ENCODE results near the gene STX5.

Gene STX5

DNA sequence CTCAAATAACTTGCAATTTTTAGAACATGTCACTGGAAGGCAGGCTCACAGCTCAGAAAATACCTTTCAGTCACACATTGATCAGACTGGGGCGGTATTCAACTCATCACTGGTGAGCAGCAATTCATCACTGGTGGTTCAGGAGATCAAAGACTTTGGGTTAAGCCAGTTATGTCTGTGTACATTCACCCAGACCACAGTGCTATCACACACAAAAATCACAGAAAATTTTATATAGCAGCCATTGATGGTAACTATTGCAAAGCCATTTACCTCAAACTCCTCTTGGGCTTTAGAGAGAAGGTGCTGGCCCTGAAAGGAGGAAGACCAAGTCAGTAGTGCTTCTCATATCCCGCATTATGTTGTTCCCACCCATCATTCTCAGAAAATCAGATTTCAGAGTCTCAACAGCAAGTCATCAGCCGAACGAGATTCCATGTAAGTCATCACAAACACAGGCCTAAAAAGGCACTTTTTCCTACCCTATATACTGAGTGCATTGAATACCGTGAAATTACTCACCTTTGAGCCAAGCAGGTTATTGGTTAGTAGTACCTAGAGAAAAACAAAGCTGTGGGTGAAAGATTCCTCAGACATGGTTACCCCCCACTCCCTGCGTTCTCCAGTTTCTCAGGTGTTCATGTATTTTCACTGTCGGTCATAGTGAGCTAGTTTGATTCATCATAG lies 21.6 kb upstream of the STX5 start:
- H2BK15ac ChIP-seq (ENCODE audit: low read length) = no peak overlapping the region
- no peak overlapping the region for H4K8ac ChIP-seq (ENCODE audit: low read depth, low read length)
- no peak overlapping the region for H3K27ac ChIP-seq (replicated peaks; ENCODE audit: low read length)
- no peak overlapping the region for H2BK5ac ChIP-seq (ENCODE audit: low read length)
- H3K4me2 ChIP-seq (ENCODE audit: insufficient read depth, low read length, poor library complexity, severe bottlenecking) = peak overlapping the region; percentile 45
- no peak overlapping the region for H3K14ac ChIP-seq (ENCODE audit: low read length)
- peaks cover 28 to 49% of the 10 kb centered on the region in 2 donors for H3K36me3 ChIP-seq (replicated peaks in 1 of 2; ENCODE audit: control insufficient read depth in 2 of 2, insufficient read depth in 2 of 2, low read length in 2 of 2)
- H3K79me1 ChIP-seq (ENCODE audit: low read depth, low read length) = no peaks in the 10 kb centered on the region
- no peaks in the 10 kb centered on the region for H3K9me3 ChIP-seq (replicated peaks in 1 of 2; ENCODE audit: control insufficient read depth in 2 of 2, insufficient read depth in 1 of 2, low read depth in 1 of 2, low read length in 2 of 2)
- H3K23ac ChIP-seq (ENCODE audit: low read depth, low read length, poor library complexity) = no peak overlapping the region
- H3K27me3 ChIP-seq (ENCODE audit: control insufficient read depth in 3 of 3, insufficient read depth in 3 of 3, low read depth in 1 of 3, low read length in 3 of 3) = no peaks in the 10 kb centered on the region
- H2BK12ac ChIP-seq (ENCODE audit: low read length) = no peak overlapping the region
- H2BK120ac ChIP-seq (ENCODE audit: low read depth, low read length) = no peak overlapping the region
- no CpG with 5 or more reads among the region's 7 CpGs for WGBS, 2 donors (ENCODE audit: extremely low coverage in 2 of 2, insufficient read length in 2 of 2, insufficient replicate concordance in 1 of 2)
- H3K4me3 ChIP-seq (ENCODE audit: low read length in 2 of 2) = peak overlapping the region; percentile 58 to 76
- no peak overlapping the region for H2AFZ ChIP-seq (ENCODE audit: low read length)
- H2AK5ac ChIP-seq (ENCODE audit: low read depth, low read length) = no peak overlapping the region
- peaks cover 11 to 20% of the 10 kb centered on the region in 2 donors for H3K4me1 ChIP-seq (ENCODE audit: control insufficient read depth in 2 of 2, insufficient read depth in 1 of 2, low read depth in 1 of 2, low read length in 2 of 2)
- no peak overlapping the region for H3K9ac ChIP-seq (ENCODE audit: low read depth, low read length, poor library complexity)
- no peak overlapping the region for H3K4ac ChIP-seq (ENCODE audit: low read length)
- no peak overlapping the region for H4K91ac ChIP-seq (ENCODE audit: low read depth, low read length, poor library complexity)
- no peak for DNase-seq (ENCODE audit: low spot score)
- no peak overlapping the region for H3K18ac ChIP-seq (ENCODE audit: low read length)

DNA sequence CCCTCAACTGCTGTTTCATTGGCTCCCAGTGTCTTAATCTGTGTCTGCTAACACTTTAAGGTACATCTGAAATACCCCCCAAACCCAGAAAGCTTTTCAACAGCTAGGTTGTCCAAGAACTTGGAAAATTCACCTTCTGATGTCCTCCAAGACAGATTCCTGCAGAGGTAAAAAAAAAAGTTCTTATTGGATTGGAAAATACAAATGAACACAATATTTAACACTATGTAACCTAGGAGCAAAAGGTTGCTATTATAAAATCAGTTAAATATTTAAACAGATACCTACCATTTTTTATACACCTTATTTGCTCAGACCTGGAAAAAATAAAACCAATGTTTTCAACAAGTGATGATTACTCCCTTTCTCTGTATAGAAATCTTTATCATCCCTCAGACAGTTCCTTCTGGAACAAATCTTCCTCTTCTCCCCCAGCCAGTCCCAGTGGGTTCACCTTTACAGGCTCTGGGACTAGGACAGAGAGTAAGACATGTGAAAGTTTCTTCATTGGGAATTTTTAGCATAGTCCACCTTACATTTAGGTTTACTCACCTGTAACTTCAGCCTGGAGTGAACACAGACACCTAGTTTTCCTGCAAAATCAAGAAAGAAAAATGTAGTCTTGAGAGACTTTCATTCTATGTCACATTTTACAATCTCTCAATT lies 20.8 kb upstream of the STX5 start:
- Histone ChIP-seq H2BK5ac (ENCODE audit: low read length) (no peak overlapping the region), H3K4ac (ENCODE audit: low read length) (no peak overlapping the region), H3K79me1 (ENCODE audit: low read depth, low read length) (no peaks in the 10 kb centered on the region), H3K36me3 (replicated peaks in 1 of 2; ENCODE audit: control insufficient read depth in 2 of 2, insufficient read depth in 2 of 2, low read length in 2 of 2) (peaks cover 28 to 44% of the 10 kb centered on the region in 2 donors), H2BK120ac (ENCODE audit: low read depth, low read length) (no peak overlapping the region), H3K14ac (ENCODE audit: low read length) (no peak overlapping the region), H3K4me1 (ENCODE audit: control insufficient read depth in 2 of 2, insufficient read depth in 1 of 2, low read depth in 1 of 2, low read length in 2 of 2) (peaks cover 8 to 18% of the 10 kb centered on the region in 2 donors), H2BK12ac (ENCODE audit: low read length) (no peak overlapping the region), H4K8ac (ENCODE audit: low read depth, low read length) (no peak overlapping the region), H3K18ac (ENCODE audit: low read length) (no peak overlapping the region), H3K4me3 (ENCODE audit: low read length in 2 of 2) (peak overlapping the region in 1 of 2 donors; percentile 76), H2AK5ac (ENCODE audit: low read depth, low read length) (no peak overlapping the region), H2AFZ (ENCODE audit: low read length) (no peak overlapping the region), H3K9ac (ENCODE audit: low read depth, low read length, poor library complexity) (no peak overlapping the region), H2BK15ac (ENCODE audit: low read length) (no peak overlapping the region), H4K91ac (ENCODE audit: low read depth, low read length, poor library complexity) (no peak overlapping the region), H3K23ac (ENCODE audit: low read depth, low read length, poor library complexity) (no peak overlapping the region), H3K27me3 (ENCODE audit: control insufficient read depth in 3 of 3, insufficient read depth in 3 of 3, low read depth in 1 of 3, low read length in 3 of 3) (no peaks in the 10 kb centered on the region), H3K27ac (replicated peaks; ENCODE audit: low read length) (no peak overlapping the region), H3K9me3 (replicated peaks in 1 of 2; ENCODE audit: control insufficient read depth in 2 of 2, insufficient read depth in 1 of 2, low read depth in 1 of 2, low read length in 2 of 2) (no peaks in the 10 kb centered on the region), H3K4me2 (ENCODE audit: insufficient read depth, low read length, poor library complexity, severe bottlenecking) (no peak overlapping the region)
- no peak for DNase-seq (ENCODE audit: low spot score)

DNA sequence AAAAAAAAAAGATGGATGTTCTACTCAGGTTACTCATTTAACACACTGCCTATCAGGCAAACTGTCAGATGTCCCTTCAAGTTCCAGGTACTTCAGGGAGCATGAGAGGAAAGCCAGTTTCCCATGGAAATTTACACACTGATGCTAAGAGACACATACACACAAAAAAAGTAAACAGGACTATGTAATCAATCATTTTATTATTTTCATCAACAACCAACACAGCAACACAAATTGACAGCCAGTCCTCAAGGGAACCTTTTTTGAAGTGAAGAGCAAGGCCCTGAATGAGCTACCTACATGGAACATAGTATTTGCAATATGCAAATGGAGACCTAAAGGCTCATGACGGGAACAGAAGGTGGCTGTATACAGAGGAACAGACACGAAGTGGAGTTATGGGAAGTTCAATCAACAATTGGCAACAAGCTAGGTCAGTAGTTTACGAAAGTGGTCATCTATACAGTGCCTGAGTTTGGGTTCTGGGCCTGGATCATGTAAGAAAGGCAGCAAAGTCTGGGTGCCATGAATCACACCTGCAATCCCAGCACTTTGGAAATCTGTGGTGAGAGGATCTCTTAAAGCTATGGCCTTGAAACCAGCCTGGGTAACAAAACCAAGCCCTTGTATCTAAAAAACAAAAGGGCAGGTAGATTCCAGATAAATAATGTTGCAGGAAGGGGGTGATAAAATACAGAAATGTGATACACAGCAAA lies 20.1 kb upstream of the STX5 start:
- Histone ChIP-seq H2AFZ (ENCODE audit: low read length) (no peak overlapping the region), H3K4me1 (ENCODE audit: control insufficient read depth in 2 of 2, insufficient read depth in 1 of 2, low read depth in 1 of 2, low read length in 2 of 2) (peaks cover 8 to 15% of the 10 kb centered on the region in 2 donors), H3K9ac (ENCODE audit: low read depth, low read length, poor library complexity) (no peak overlapping the region), H2AK5ac (ENCODE audit: low read depth, low read length) (no peak overlapping the region), H3K27me3 (ENCODE audit: control insufficient read depth in 3 of 3, insufficient read depth in 3 of 3, low read depth in 1 of 3, low read length in 3 of 3) (no peaks in the 10 kb centered on the region), H3K27ac (replicated peaks; ENCODE audit: low read length) (no peak overlapping the region), H3K9me3 (replicated peaks in 1 of 2; ENCODE audit: control insufficient read depth in 2 of 2, insufficient read depth in 1 of 2, low read depth in 1 of 2, low read length in 2 of 2) (no peaks in the 10 kb centered on the region), H3K18ac (ENCODE audit: low read length) (no peak overlapping the region), H3K14ac (ENCODE audit: low read length) (no peak overlapping the region), H3K4me2 (ENCODE audit: insufficient read depth, low read length, poor library complexity, severe bottlenecking) (no peak overlapping the region), H3K4me3 (ENCODE audit: low read length in 2 of 2) (no peak overlapping the region), H3K79me1 (ENCODE audit: low read depth, low read length) (no peaks in the 10 kb centered on the region), H4K8ac (ENCODE audit: low read depth, low read length) (no peak overlapping the region), H3K23ac (ENCODE audit: low read depth, low read length, poor library complexity) (no peak overlapping the region), H2BK5ac (ENCODE audit: low read length) (no peak overlapping the region), H3K4ac (ENCODE audit: low read length) (no peak overlapping the region), H3K36me3 (replicated peaks in 1 of 2; ENCODE audit: control insufficient read depth in 2 of 2, insufficient read depth in 2 of 2, low read length in 2 of 2) (peaks cover 28 to 44% of the 10 kb centered on the region in 2 donors), H2BK15ac (ENCODE audit: low read length) (no peak overlapping the region), H2BK120ac (ENCODE audit: low read depth, low read length) (no peak overlapping the region), H2BK12ac (ENCODE audit: low read length) (no peak overlapping the region), H4K91ac (ENCODE audit: low read depth, low read length, poor library complexity) (no peak overlapping the region)
- no peak for DNase-seq (ENCODE audit: low spot score)
- no CpG with 5 or more reads among the region's 3 CpGs for WGBS, 2 donors (ENCODE audit: extremely low coverage in 2 of 2, insufficient read length in 2 of 2, insufficient replicate concordance in 1 of 2)
